Activated T-cell treated with anti-CD3 and anti-CD28 coated beads, Interleukin-2, amount 50 U/mL, for 72 hours (primary cell): Measurements from ENCODE around the gene HERPUD2. TPM values are rescaled to one million over a fixed set of nuclear protein-coding genes. Genes with fewer than 3 reads are reported as not detected.
"Not testable (repeated sequence)": the region's sequence is repeated elsewhere in the genome, so short reads cannot be mapped to it uniquely, and the experiment has no call there.

Experiments
- ATAC-seq, 2 donors: fragments of 150-1000 bp; cut with Tn5 transposase; replicated peaks in 1 of 2; 2 replicates each; pipeline ENCODE4 v1.10.0; 2021; ENCODE audit warnings: moderate library complexity in 2 of 2, mild to moderate bottlenecking in 1 of 2
- DNase-seq, 2 donors: peaks; one replicate each; pipeline ENCODE4 v3.0.0; 2021 to 2022; ENCODE audit warnings: mixed read lengths in 1 of 2
- H3K27ac Mint-ChIP-seq: one replicate; pipeline ENCODE4 v1.8.0; 2022; ENCODE audit warnings: mild to moderate bottlenecking, moderate library complexity, mixed read lengths
- H3K27me3 Mint-ChIP-seq: one replicate; pipeline ENCODE4 v1.8.0; 2022; ENCODE audit warnings: low read depth, mixed read lengths
- H3K36me3 Mint-ChIP-seq, 2 donors: one replicate each; pipeline ENCODE4 v1.8.0; 2022; ENCODE audit warnings: mixed read lengths in 2 of 2, mild to moderate bottlenecking in 1 of 2; ENCODE audit not compliant: insufficient read depth in 2 of 2
- H3K4me1 Mint-ChIP-seq: one replicate; pipeline ENCODE4 v1.8.0; 2022; ENCODE audit warnings: low read depth, mixed read lengths
- H3K4me3 Mint-ChIP-seq, 2 donors: one replicate each; pipeline ENCODE4 v1.8.0; 2022; ENCODE audit warnings: mild to moderate bottlenecking in 2 of 2, mixed read lengths in 2 of 2, moderate library complexity in 2 of 2
- H3K9me3 Mint-ChIP-seq, 2 donors: one replicate each; pipeline ENCODE4 v1.8.0; 2022; ENCODE audit warnings: mixed read lengths in 2 of 2
- total RNA-seq, 2 donors: library from RNA; stranded (reverse); gene quantifications; one replicate each; pipeline ENCODE4 v1.2.3, GENCODE V29; 2022

Gene HERPUD2
- total RNA-seq, 2 donors from 2014 or later: 37.5 to 40.4 TPM

GRCh38 chr7:35613150-35613549, 81.8 kb downstream of the HERPUD2 start:
- no peak for ATAC-seq
- Mint-ChIP-seq H3K4me1 (no peaks in the 10 kb centered on the region), H3K4me3 (no peak overlapping the region), H3K9me3 (peaks cover 0 to 1% of the 10 kb centered on the region in 2 donors), H3K27me3 (no peaks in the 10 kb centered on the region), H3K36me3 (peaks cover 0 to 2% of the 10 kb centered on the region in 2 donors), H3K27ac (no peak overlapping the region)
- no peak for DNase-seq

GRCh38 chr7:35605760-35606159, 89.2 kb downstream of the HERPUD2 start:
- DNase-seq (no peak), ATAC-seq (no peak)
- peaks cover 0 to under 1% of the 10 kb centered on the region in 2 donors for H3K36me3 Mint-ChIP-seq
- H3K4me1 Mint-ChIP-seq: no peaks in the 10 kb centered on the region
- no peaks in the 10 kb centered on the region for H3K9me3 Mint-ChIP-seq
- no peak overlapping the region for H3K4me3 Mint-ChIP-seq
- H3K27ac Mint-ChIP-seq: no peak overlapping the region
- no peaks in the 10 kb centered on the region for H3K27me3 Mint-ChIP-seq

DNA sequence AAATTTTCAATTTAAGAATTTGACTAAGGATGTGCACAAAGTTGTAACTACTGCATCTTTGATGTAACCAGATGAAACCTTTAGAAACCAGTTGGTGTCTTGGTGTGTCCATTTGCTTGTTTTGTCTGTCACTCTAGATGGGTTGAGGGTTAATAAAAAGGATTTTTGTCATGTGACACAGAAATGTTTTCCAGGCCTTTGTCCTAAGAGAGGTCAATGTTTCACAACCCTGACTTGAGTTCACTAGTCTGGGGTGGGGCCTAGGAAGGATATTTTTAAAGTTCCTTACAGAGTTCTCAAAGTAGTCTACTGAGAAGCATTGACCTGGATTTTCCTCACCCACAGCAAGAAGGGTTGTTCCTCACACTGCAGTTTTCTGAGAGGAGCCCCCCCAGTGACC, 90.3 kb downstream of the HERPUD2 start:
- Mint-ChIP-seq H3K4me1 (no peaks in the 10 kb centered on the region), H3K36me3 (no peaks in the 10 kb centered on the region), H3K27ac (no peak overlapping the region), H3K4me3 (no peak overlapping the region), H3K9me3 (no peaks in the 10 kb centered on the region), H3K27me3 (no peaks in the 10 kb centered on the region)
- ATAC-seq (no peak), DNase-seq (no peak)

DNA sequence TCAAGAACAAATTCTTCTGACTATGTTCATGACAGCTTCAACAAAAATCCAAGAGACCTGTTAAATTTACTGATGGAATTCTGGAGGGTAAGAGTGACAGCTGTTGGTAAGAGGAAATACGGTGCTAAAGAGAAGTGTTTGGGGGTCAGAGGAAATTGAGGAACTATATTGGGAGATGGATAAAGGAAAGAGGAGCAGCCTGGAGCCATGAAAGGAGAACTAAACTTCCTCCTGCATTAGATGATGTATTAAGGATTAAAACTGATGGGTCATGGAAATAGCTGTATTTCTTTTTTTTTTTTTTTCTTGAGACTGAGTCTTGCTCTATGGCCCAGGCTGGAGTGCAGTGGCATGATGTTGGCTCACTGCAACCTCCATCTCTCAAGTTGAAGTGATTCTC, 95.3 kb downstream of the HERPUD2 start:
- Mint-ChIP-seq H3K36me3 (no peaks in the 10 kb centered on the region), H3K27ac (no peak overlapping the region), H3K4me3 (no peak overlapping the region), H3K9me3 (no peaks in the 10 kb centered on the region), H3K27me3 (no peaks in the 10 kb centered on the region), H3K4me1 (no peaks in the 10 kb centered on the region)
- DNase-seq (no peak), ATAC-seq (no peak)

DNA sequence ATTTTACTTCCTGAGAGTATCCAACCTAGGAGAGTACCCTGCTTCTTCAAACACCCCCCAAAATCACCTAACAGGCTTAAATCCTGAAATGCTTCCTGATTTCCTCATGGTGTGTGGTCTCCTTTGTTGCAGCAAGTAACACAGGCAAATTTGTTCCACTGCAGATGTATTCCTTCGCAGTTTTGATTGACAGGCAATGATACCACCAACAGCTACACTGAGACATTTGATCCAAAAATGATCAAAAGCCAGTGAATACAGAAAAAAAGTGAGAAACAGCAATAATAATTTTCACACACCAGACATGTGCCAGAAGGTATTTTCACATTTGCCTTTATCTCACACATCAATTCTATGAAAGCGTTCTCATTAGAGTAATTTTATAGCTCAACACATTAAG, 95.9 kb downstream of the HERPUD2 start:
- no peak for DNase-seq
- Mint-ChIP-seq H3K9me3 (no peaks in the 10 kb centered on the region), H3K36me3 (no peaks in the 10 kb centered on the region), H3K4me3 (no peak overlapping the region), H3K27ac (no peak overlapping the region), H3K27me3 (no peaks in the 10 kb centered on the region), H3K4me1 (no peaks in the 10 kb centered on the region)
- ATAC-seq: no peak

DNA sequence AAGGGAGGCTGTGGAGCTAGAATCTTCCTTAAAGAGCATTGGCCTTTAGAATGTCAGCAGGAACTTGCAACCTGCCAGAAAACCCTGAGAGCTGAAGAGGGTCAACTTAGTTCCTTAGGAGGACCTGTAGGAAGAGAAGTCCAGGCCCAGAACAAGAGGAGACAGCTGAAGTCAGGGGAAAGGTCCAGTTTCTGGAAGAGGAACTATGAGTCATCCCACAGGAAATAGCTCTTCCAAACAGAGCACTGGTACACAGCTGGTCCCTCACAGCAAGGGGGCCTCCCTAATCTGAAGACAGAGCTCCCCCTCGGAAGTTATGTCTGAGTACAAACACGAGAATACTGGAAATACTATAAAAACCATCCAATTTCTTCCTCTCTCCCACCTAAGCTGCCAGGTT, 98.9 kb downstream of the HERPUD2 start:
- Mint-ChIP-seq H3K36me3 (no peaks in the 10 kb centered on the region), H3K4me3 (no peak overlapping the region), H3K4me1 (no peaks in the 10 kb centered on the region), H3K27me3 (no peaks in the 10 kb centered on the region), H3K27ac (no peak overlapping the region), H3K9me3 (no peaks in the 10 kb centered on the region)
- ATAC-seq (no peak), DNase-seq (no peak)

DNA sequence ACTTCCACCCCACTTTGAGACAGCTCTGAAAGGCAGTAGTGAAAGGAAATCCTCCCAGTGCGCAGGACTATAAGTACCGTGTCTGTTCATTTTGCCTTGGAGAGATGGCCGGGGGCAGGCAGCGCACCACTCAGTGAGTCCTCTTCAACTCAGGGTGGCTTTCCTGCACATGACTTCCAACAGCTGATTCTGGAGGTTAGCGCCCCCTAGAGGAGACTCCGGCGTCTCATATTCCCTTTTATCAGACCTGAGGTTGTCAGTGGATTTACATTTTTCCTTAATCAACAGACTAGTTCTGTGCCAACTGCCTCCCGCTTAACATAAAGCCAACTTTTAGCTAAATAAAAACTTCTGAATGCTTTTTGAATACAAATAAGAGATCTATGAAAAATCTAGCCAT, 101.0 kb downstream of the HERPUD2 start:
- DNase-seq (peak; percentile 4 to 32), ATAC-seq (no peak)
- Mint-ChIP-seq H3K36me3 (no peaks in the 10 kb centered on the region), H3K27me3 (no peaks in the 10 kb centered on the region), H3K4me3 (no peak overlapping the region), H3K27ac (no peak overlapping the region), H3K4me1 (no peaks in the 10 kb centered on the region), H3K9me3 (no peaks in the 10 kb centered on the region)

DNA sequence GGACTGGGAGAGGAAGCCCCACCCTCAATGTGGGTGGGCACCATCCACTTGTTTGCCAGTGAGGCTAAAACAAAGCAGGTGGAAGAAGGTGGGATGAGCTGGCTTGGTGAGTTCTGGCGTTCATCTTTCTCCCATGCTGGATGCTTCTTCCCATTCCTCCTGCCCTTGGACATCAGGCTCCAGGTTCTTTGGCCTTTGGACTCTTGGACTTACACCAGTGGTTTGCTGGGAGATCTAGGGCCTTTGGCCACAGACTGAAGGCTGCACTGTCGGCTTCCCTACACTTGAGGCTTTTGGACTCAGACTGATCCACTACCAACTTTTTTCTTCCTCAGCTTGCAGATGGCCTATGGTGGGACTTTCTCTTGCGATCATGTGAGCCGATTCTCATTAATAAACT, 106.3 kb downstream of the HERPUD2 start:
- H3K27me3 Mint-ChIP-seq: no peaks in the 10 kb centered on the region
- H3K4me3 Mint-ChIP-seq: no peak overlapping the region
- H3K27ac Mint-ChIP-seq: no peak overlapping the region

GRCh38 chr7:35584990-35585389, 109.9 kb downstream of the HERPUD2 start:
- Mint-ChIP-seq H3K9me3 (no peaks in the 10 kb centered on the region), H3K4me1 (no peaks in the 10 kb centered on the region), H3K27me3 (no peaks in the 10 kb centered on the region), H3K27ac (no peak overlapping the region), H3K36me3 (no peaks in the 10 kb centered on the region), H3K4me3 (no peak overlapping the region)
- DNase-seq (no peak), ATAC-seq (no peak)

More for the DNA sequence above, 106.3 kb downstream of the HERPUD2 start:
- Mint-ChIP-seq H3K9me3 (no peaks in the 10 kb centered on the region), H3K4me1 (no peaks in the 10 kb centered on the region), H3K36me3 (no peaks in the 10 kb centered on the region)
- DNase-seq (no peak), ATAC-seq (no peak)

GRCh38 chr7:35584533-35584932, 110.4 kb downstream of the HERPUD2 start:
- not testable (repeated sequence) for H3K27me3 Mint-ChIP-seq, H3K9me3 Mint-ChIP-seq, DNase-seq, H3K4me3 Mint-ChIP-seq, H3K36me3 Mint-ChIP-seq, H3K27ac Mint-ChIP-seq, H3K4me1 Mint-ChIP-seq, ATAC-seq

Other genes starting within 250 kb of the HERPUD2 start
- 100 to 1,000 TPM; 199 to 206 TPM for gene SEPTIN7, start 105.9 kb upstream of the HERPUD2 start, total RNA-seq